Measurements from ENCODE around the gene CTBP2. TPM values are rescaled to one million over a fixed set of nuclear protein-coding genes. Genes with fewer than 3 reads are reported as not detected.

The CTBP2 gene
- polyA plus RNA-seq, 1 donor from 2014 or later: 0.50 TPM

GRCh38 chr10:124977648-124978375 lies 182.6 kb downstream of the CTBP2 start:
- Mint-ChIP-seq H3K27ac (peak overlapping the region in 1 of 3 donors; percentile 33), H3K27me3 (no peaks in the 10 kb centered on the region), H3K4me1 (peaks cover 0 to 8% (median 6%) of the 10 kb centered on the region in 3 donors), H3K4me3 (peak overlapping the region in 1 of 4 donors; percentile 12), H3K36me3 (peaks cover 14% of the 10 kb centered on the region), H3K9me3 (no peaks in the 10 kb centered on the region)

- Mint-ChIP-seq H3K9me3 (no peaks in the 10 kb centered on the region), H3K4me3 (no peak overlapping the region), H3K27me3 (no peaks in the 10 kb centered on the region), H3K4me1 (peaks cover 0 to 8% (median 6%) of the 10 kb centered on the region in 3 donors), H3K36me3 (peaks cover 14% of the 10 kb centered on the region), H3K27ac (peak overlapping the region in 1 of 3 donors; percentile 53)
Measured at GRCh38 chr10:124977161-124977560, 183.2 kb downstream of the CTBP2 start.

GRCh38 chr10:124975977-124976514 lies 184.3 kb downstream of the CTBP2 start:
- Mint-ChIP-seq H3K9me3 (no peaks in the 10 kb centered on the region), H3K4me3 (no peak overlapping the region), H3K4me1 (peaks cover 4 to 9% (median 8%) of the 10 kb centered on the region in 3 donors), H3K27me3 (no peaks in the 10 kb centered on the region), H3K36me3 (peaks cover 14% of the 10 kb centered on the region), H3K27ac (peak overlapping the region in 2 of 3 donors; percentile 18 to 47)

- Mint-ChIP-seq H3K9me3 (no peaks in the 10 kb centered on the region), H3K27me3 (no peaks in the 10 kb centered on the region), H3K27ac (no peak overlapping the region), H3K4me1 (peaks cover 9 to 21% (median 9%) of the 10 kb centered on the region in 3 donors), H3K4me3 (no peak overlapping the region), H3K36me3 (peaks cover 14% of the 10 kb centered on the region)
Measured at GRCh38 chr10:124974131-124974530, 186.2 kb downstream of the CTBP2 start.

GRCh38 chr10:124972637-124973036 lies 187.7 kb downstream of the CTBP2 start:
- no peak overlapping the region for H3K4me3 Mint-ChIP-seq
- H3K27me3 Mint-ChIP-seq: no peaks in the 10 kb centered on the region
- peaks cover 11% of the 10 kb centered on the region for H3K36me3 Mint-ChIP-seq
- H3K27ac Mint-ChIP-seq: no peak overlapping the region
- H3K9me3 Mint-ChIP-seq: no peaks in the 10 kb centered on the region
- H3K4me1 Mint-ChIP-seq: peaks cover 12 to 26% (median 14%) of the 10 kb centered on the region in 3 donors

- Mint-ChIP-seq H3K27me3 (no peaks in the 10 kb centered on the region), H3K4me3 (no peak overlapping the region), H3K9me3 (no peaks in the 10 kb centered on the region), H3K4me1 (peaks cover 14 to 27% (median 14%) of the 10 kb centered on the region in 3 donors), H3K36me3 (peaks cover 9% of the 10 kb centered on the region), H3K27ac (peak overlapping the region in 1 of 3 donors; percentile 95)
Measured at GRCh38 chr10:124971276-124971675, 189.1 kb downstream of the CTBP2 start.

GRCh38 chr10:124967255-124967654 lies 193.1 kb downstream of the CTBP2 start:
- Mint-ChIP-seq H3K4me1 (peaks cover 12 to 28% (median 14%) of the 10 kb centered on the region in 3 donors), H3K9me3 (no peaks in the 10 kb centered on the region)

GRCh38 chr10:124966008-124966407 lies 194.4 kb downstream of the CTBP2 start:
- no peaks in the 10 kb centered on the region for H3K9me3 Mint-ChIP-seq
- peaks cover 2% of the 10 kb centered on the region for H3K36me3 Mint-ChIP-seq
- H3K4me1 Mint-ChIP-seq: peaks cover 12 to 25% (median 14%) of the 10 kb centered on the region in 3 donors
- no peak overlapping the region for H3K4me3 Mint-ChIP-seq
- no peaks in the 10 kb centered on the region for H3K27me3 Mint-ChIP-seq
- no peak overlapping the region for H3K27ac Mint-ChIP-seq

More at GRCh38 chr10:124967255-124967654, 193.1 kb downstream of the CTBP2 start:
- H3K4me3 Mint-ChIP-seq: no peak overlapping the region
- H3K36me3 Mint-ChIP-seq: peaks cover 2% of the 10 kb centered on the region
- H3K27ac Mint-ChIP-seq: peak overlapping the region in 1 of 3 donors; percentile 14
- H3K27me3 Mint-ChIP-seq: no peaks in the 10 kb centered on the region

GRCh38 chr10:124963866-124964720 lies 196.3 kb downstream of the CTBP2 start:
- Mint-ChIP-seq H3K27me3 (no peaks in the 10 kb centered on the region), H3K27ac (no peak overlapping the region), H3K36me3 (peaks cover 4% of the 10 kb centered on the region), H3K4me3 (no peak overlapping the region), H3K4me1 (peaks cover 13 to 18% (median 15%) of the 10 kb centered on the region in 3 donors), H3K9me3 (no peaks in the 10 kb centered on the region)

GRCh38 chr10:124962421-124962820 lies 197.9 kb downstream of the CTBP2 start:
- Mint-ChIP-seq H3K36me3 (peaks cover 2% of the 10 kb centered on the region), H3K4me3 (no peak overlapping the region), H3K9me3 (no peaks in the 10 kb centered on the region), H3K27ac (no peak overlapping the region), H3K27me3 (no peaks in the 10 kb centered on the region), H3K4me1 (peaks cover 24 to 26% (median 24%) of the 10 kb centered on the region in 3 donors)

- H3K36me3 Mint-ChIP-seq: peaks cover 2% of the 10 kb centered on the region
- no peaks in the 10 kb centered on the region for H3K9me3 Mint-ChIP-seq
- H3K27ac Mint-ChIP-seq: peak overlapping the region in 1 of 3 donors; percentile 39
- peaks cover 30 to 33% (median 31%) of the 10 kb centered on the region in 3 donors for H3K4me1 Mint-ChIP-seq
- H3K27me3 Mint-ChIP-seq: no peaks in the 10 kb centered on the region
- H3K4me3 Mint-ChIP-seq: no peak overlapping the region
Measured at GRCh38 chr10:124961248-124961570, 199.2 kb downstream of the CTBP2 start.

GRCh38 chr10:124959564-124959963 lies 200.8 kb downstream of the CTBP2 start:
- Mint-ChIP-seq H3K36me3 (peaks cover 4% of the 10 kb centered on the region), H3K4me1 (peaks cover 36 to 40% (median 38%) of the 10 kb centered on the region in 3 donors), H3K4me3 (peak overlapping the region in 1 of 4 donors; percentile 53), H3K9me3 (no peaks in the 10 kb centered on the region), H3K27me3 (no peaks in the 10 kb centered on the region), H3K27ac (no peak overlapping the region)

GRCh38 chr10:124957404-124957947 lies 202.9 kb downstream of the CTBP2 start:
- peaks cover 40 to 46% (median 42%) of the 10 kb centered on the region in 3 donors for H3K4me1 Mint-ChIP-seq
- H3K36me3 Mint-ChIP-seq: peaks cover 11% of the 10 kb centered on the region
- no peak overlapping the region for H3K4me3 Mint-ChIP-seq
- no peak overlapping the region for H3K27ac Mint-ChIP-seq
- H3K27me3 Mint-ChIP-seq: no peaks in the 10 kb centered on the region
- H3K9me3 Mint-ChIP-seq: no peaks in the 10 kb centered on the region

- no peaks in the 10 kb centered on the region for H3K27me3 Mint-ChIP-seq
- H3K36me3 Mint-ChIP-seq: peaks cover 11% of the 10 kb centered on the region
- H3K9me3 Mint-ChIP-seq: no peaks in the 10 kb centered on the region
- peak overlapping the region in 2 of 4 donors; percentile 24 to 76 for H3K4me3 Mint-ChIP-seq
- H3K27ac Mint-ChIP-seq: peak overlapping the region in 1 of 3 donors; percentile 43
- peaks cover 42 to 51% (median 43%) of the 10 kb centered on the region in 3 donors for H3K4me1 Mint-ChIP-seq
Measured at GRCh38 chr10:124956764-124957163, 203.6 kb downstream of the CTBP2 start.

GRCh38 chr10:124955868-124956267 lies 204.5 kb downstream of the CTBP2 start:
- Mint-ChIP-seq H3K36me3 (peaks cover 11% of the 10 kb centered on the region), H3K9me3 (no peaks in the 10 kb centered on the region), H3K4me3 (no peak overlapping the region), H3K27me3 (no peaks in the 10 kb centered on the region), H3K4me1 (peaks cover 42 to 47% (median 43%) of the 10 kb centered on the region in 3 donors), H3K27ac (peak overlapping the region in 1 of 3 donors; percentile 10)
